ENCODE measurements around the gene MRPL51. TPM values are rescaled to one million over a fixed set of nuclear protein-coding genes. Genes with fewer than 3 reads are reported as not detected.

Gene MRPL51
- total and polyA plus RNA-seq, 2 donors (not counting 1 experiment from before 2014, with no cell fraction given): 18.6 to 72.6 TPM

- H3K27ac Mint-ChIP-seq: peak overlapping the region; percentile 98
- H3K27me3 Mint-ChIP-seq: no peaks in the 10 kb centered on the region
- intact Hi-C loops (cut with micrococcal nuclease): loop anchor here (2.0 to 5.0 kb wide), 2 partner anchors 19 to 249 kb away; no protein-coding TSS in a partner anchor
- CTCF ChIA-PET: interaction anchor here (0.5 to 7.0 kb wide), 16 partner anchors 16 to 1600 kb away, joined by 3 to 222 read pairs (median 6); partner anchors contain the start of genes IFFO1, MLF2, MRPL51 and VAMP1
- Histone ChIP-seq H3K36me3 (replicated peaks in 1 of 2; ENCODE audit: control extremely low read depth in 1 of 2, control insufficient read depth in 1 of 2, extremely low read depth in 1 of 2, insufficient read depth in 2 of 2, low read length in 1 of 2) (peaks cover 0 to 29% of the 10 kb centered on the region in 2 experiments), H3K9ac (ENCODE audit: low read length) (peak overlapping the region; percentile 88), H3K4me2 (replicated peaks; ENCODE audit: low read depth, low read length, poor library complexity, severe bottlenecking) (peak overlapping the region; percentile 98), H2AFZ (ENCODE audit: insufficient read depth, low read depth, low read length, poor library complexity, severe bottlenecking) (peak overlapping the region; percentile 93), H3K79me2 (ENCODE audit: control insufficient read depth, insufficient read depth, low read length) (peaks cover 10% of the 10 kb centered on the region), H3K27ac (ENCODE audit: low read length in 2 of 2) (peak overlapping the region in 1 of 2 donors; percentile 74), H3K27me3 (replicated peaks in 1 of 4; ENCODE audit: control extremely low read depth in 1 of 4, control insufficient read depth in 3 of 4, insufficient read depth in 4 of 4, low read length in 3 of 4) (no peaks in the 10 kb centered on the region), H3K4me3 (ENCODE audit: control extremely low read depth in 1 of 5, extremely low read depth in 1 of 5, insufficient read depth in 1 of 5, low read depth in 2 of 5, low read length in 4 of 5) (peak overlapping the region in 3 of 5 experiments; percentile 91 to 97 (median 95)), H4K20me1 (ENCODE audit: control insufficient read depth, insufficient read depth, low read length, poor library complexity, severe bottlenecking) (peaks cover 31% of the 10 kb centered on the region), H3K9me3 (ENCODE audit: control extremely low read depth in 1 of 3, control insufficient read depth in 2 of 3, insufficient read depth in 1 of 3, low read length in 2 of 3) (no peaks in the 10 kb centered on the region), H3K4me1 (ENCODE audit: control insufficient read depth in 2 of 2, insufficient read depth in 2 of 2, low read length in 2 of 2) (peaks cover 41 to 56% of the 10 kb centered on the region in 2 donors)
- H3K9me3 Mint-ChIP-seq (ENCODE audit: insufficient read depth): no peaks in the 10 kb centered on the region
- H3K4me3 Mint-ChIP-seq: peak overlapping the region; percentile 99
- POLR2A ChIA-PET: interaction anchor here (0.6 to 5.4 kb wide), 6 partner anchors 65 to 125 kb away, joined by 3 to 39 read pairs (median 8); partner anchors contain the start of genes TAPBPL and VAMP1
- no peak for ATAC-seq (ENCODE audit: low read depth)
- no peak for TF ChIP-seq EZH2 (IDR thresholded peaks at IDR 0.05; ENCODE audit: borderline replicate concordance, insufficient read depth, low read depth, low read length, poor library complexity, severe bottlenecking)
- TF ChIP-seq, protein P1, sequence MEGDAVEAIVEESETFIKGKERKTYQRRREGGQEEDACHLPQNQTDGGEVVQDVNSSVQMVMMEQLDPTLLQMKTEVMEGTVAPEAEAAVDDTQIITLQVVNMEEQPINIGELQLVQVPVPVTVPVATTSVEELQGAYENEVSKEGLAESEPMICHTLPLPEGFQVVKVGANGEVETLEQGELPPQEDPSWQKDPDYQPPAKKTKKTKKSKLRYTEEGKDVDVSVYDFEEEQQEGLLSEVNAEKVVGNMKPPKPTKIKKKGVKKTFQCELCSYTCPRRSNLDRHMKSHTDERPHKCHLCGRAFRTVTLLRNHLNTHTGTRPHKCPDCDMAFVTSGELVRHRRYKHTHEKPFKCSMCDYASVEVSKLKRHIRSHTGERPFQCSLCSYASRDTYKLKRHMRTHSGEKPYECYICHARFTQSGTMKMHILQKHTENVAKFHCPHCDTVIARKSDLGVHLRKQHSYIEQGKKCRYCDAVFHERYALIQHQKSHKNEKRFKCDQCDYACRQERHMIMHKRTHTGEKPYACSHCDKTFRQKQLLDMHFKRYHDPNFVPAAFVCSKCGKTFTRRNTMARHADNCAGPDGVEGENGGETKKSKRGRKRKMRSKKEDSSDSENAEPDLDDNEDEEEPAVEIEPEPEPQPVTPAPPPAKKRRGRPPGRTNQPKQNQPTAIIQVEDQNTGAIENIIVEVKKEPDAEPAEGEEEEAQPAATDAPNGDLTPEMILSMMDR (IDR thresholded peaks at IDR 0.05): no peak
- 49% methylated on average over 4 of the region's 10 CpGs for WGBS (ENCODE audit: insufficient coverage)
- no peak for DNase-seq
- peaks cover 67% of the 10 kb centered on the region for H3K4me1 Mint-ChIP-seq
Observed at GRCh38 chr12:6535960-6536847, 43.1 kb upstream of the MRPL51 start.
